Adrenal gland (tissue), 5 donors: ENCODE results near the gene ULK3.

Experiments used
- CTCF ChIP-seq, 6 experiments: fragments of 450-650 bp in 4 of 6; fragments of 200-600 bp in 2 of 6; sonication (generic) in 1 of 6; IDR thresholded peaks; 1 replicate in 5 of 6; 2 replicates in 1 of 6; pipeline versions ENCODE4 v1.5.1 to v1.8.0; 2016 to 2021; ENCODE audit warnings: antibody characterized with exemption in 6 of 6, mild to moderate bottlenecking in 2 of 6, moderate library complexity in 1 of 6
- POLR2A ChIP-seq, 2 donors: fragments of 450-650 bp; IDR thresholded peaks; one replicate each; pipeline ENCODE4 v1.6.1; 2017; ENCODE audit warnings: antibody characterized with exemption in 2 of 2, mild to moderate bottlenecking in 2 of 2, moderate library complexity in 1 of 2
- donor health status: DM: no; HTN: no; CAD: no.

DNA sequence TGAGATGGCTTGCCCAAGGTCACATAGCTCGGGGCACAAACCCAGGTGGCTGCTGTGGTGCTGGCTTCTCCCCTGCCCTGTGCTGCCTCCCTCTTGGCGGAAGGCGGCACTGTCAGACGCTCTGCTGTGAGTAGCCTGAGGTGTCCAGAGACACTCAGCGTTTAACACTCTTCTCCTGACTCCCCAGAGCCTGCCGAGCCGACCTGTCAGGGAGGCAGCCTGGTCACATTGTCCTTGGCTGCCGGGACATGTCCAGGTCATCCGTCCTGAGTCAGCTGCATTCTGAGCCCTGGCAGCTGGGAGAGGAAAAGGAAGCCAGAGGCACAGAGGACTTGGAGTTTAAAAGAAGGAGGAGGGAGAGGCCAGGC lies 25.6 kb downstream of the ULK3 start:
- TF ChIP-seq POLR2A (IDR thresholded peaks at IDR 0.05) = peak in 1 of 2 donors; percentile 67
- TF ChIP-seq CTCF (IDR thresholded peaks at IDR 0.05) = peak in 5 of 6 experiments; percentile 28 to 50 (median 37)
